Measurements from ENCODE around the gene NUPR1. TPM values are rescaled to one million over a fixed set of nuclear protein-coding genes. Genes with fewer than 3 reads are reported as not detected.

Gene NUPR1
- total RNA-seq, 1 donor from 2014 or later, result not detected

GRCh38 chr16:28526201-28527099, 12.3 kb downstream of the NUPR1 start:
- TF ChIP-seq, protein P1, sequence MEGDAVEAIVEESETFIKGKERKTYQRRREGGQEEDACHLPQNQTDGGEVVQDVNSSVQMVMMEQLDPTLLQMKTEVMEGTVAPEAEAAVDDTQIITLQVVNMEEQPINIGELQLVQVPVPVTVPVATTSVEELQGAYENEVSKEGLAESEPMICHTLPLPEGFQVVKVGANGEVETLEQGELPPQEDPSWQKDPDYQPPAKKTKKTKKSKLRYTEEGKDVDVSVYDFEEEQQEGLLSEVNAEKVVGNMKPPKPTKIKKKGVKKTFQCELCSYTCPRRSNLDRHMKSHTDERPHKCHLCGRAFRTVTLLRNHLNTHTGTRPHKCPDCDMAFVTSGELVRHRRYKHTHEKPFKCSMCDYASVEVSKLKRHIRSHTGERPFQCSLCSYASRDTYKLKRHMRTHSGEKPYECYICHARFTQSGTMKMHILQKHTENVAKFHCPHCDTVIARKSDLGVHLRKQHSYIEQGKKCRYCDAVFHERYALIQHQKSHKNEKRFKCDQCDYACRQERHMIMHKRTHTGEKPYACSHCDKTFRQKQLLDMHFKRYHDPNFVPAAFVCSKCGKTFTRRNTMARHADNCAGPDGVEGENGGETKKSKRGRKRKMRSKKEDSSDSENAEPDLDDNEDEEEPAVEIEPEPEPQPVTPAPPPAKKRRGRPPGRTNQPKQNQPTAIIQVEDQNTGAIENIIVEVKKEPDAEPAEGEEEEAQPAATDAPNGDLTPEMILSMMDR (IDR thresholded peaks at IDR 0.05; ENCODE audit: partially characterized antibody, unreplicated experiment), result no peak
- H3K4me1 Mint-ChIP-seq (ENCODE audit: low read depth, unreplicated experiment), result no peaks in the 10 kb centered on the region

GRCh38 chr16:28524681-28525171, 14.0 kb downstream of the NUPR1 start:
- Mint-ChIP-seq H3K27me3 (ENCODE audit: unreplicated experiment) (no peaks in the 10 kb centered on the region), H3K9me3 (ENCODE audit: unreplicated experiment) (no peaks in the 10 kb centered on the region), H3K36me3 (ENCODE audit: unreplicated experiment) (no peaks in the 10 kb centered on the region), H3K4me3 (ENCODE audit: unreplicated experiment) (no peak overlapping the region), H3K4me1 (ENCODE audit: low read depth, unreplicated experiment) (no peaks in the 10 kb centered on the region), H3K27ac (ENCODE audit: unreplicated experiment) (no peak overlapping the region)
- TF ChIP-seq, protein P1 (IDR thresholded peaks at IDR 0.05; ENCODE audit: partially characterized antibody, unreplicated experiment), result no peak
- no peak for DNase-seq

More at GRCh38 chr16:28526201-28527099, 12.3 kb downstream of the NUPR1 start:
- Mint-ChIP-seq H3K27me3 (ENCODE audit: unreplicated experiment) (no peaks in the 10 kb centered on the region), H3K4me3 (ENCODE audit: unreplicated experiment) (no peak overlapping the region), H3K9me3 (ENCODE audit: unreplicated experiment) (no peaks in the 10 kb centered on the region), H3K36me3 (ENCODE audit: unreplicated experiment) (no peaks in the 10 kb centered on the region), H3K27ac (ENCODE audit: unreplicated experiment) (no peak overlapping the region)
- no peak for DNase-seq

DNA sequence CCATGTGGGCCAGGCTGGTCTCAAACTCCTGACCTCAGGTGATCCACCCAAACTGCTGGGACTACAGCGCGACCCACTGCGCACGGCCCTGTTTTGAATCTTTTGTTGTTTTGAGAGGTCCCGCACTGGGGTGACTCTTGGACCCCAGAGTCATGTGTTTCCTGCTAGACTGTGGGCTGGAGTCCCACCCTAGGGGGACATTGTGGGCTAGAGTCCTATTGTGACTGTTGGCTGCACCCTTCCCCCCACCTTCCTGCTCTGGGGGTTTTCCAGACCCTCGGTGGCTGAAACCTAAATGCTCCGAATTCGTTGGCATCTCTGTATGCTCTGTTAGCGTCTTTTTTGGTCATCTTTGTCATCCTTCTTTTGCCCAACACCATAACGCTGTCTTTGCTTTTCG, 16.0 kb downstream of the NUPR1 start:
- H3K27ac Mint-ChIP-seq (ENCODE audit: unreplicated experiment), result no peak overlapping the region
- H3K4me3 Mint-ChIP-seq (ENCODE audit: unreplicated experiment), result no peak overlapping the region
- no peak for DNase-seq
- no peaks in the 10 kb centered on the region for H3K27me3 Mint-ChIP-seq (ENCODE audit: unreplicated experiment)
- H3K9me3 Mint-ChIP-seq (ENCODE audit: unreplicated experiment), result no peaks in the 10 kb centered on the region
- no peaks in the 10 kb centered on the region for H3K4me1 Mint-ChIP-seq (ENCODE audit: low read depth, unreplicated experiment)
- TF ChIP-seq, protein P1 (IDR thresholded peaks at IDR 0.05; ENCODE audit: partially characterized antibody, unreplicated experiment), result no peak
- no peaks in the 10 kb centered on the region for H3K36me3 Mint-ChIP-seq (ENCODE audit: unreplicated experiment)

DNA sequence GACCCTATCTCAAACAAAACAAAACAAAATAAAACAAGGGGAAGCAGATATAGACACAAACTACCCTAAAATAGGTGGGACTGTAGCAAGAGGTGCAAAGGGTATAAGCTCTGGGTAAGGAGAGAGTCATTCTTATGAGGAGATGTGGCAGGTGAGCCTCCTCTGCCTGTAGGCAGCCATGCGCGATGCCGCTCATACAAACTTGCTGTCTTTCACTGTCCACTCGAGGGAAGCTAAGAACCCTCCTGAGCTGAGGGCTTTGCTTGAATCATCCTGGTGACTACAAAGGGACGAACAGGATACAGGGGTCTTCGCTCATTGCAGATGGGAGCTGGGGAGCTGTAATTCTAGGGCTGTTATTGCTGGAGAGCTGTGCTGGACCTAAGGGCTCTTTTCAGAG, 17.3 kb downstream of the NUPR1 start:
- Mint-ChIP-seq H3K9me3 (ENCODE audit: unreplicated experiment) (no peaks in the 10 kb centered on the region), H3K4me3 (ENCODE audit: unreplicated experiment) (no peak overlapping the region), H3K27me3 (ENCODE audit: unreplicated experiment) (no peaks in the 10 kb centered on the region), H3K36me3 (ENCODE audit: unreplicated experiment) (no peaks in the 10 kb centered on the region), H3K4me1 (ENCODE audit: low read depth, unreplicated experiment) (no peaks in the 10 kb centered on the region), H3K27ac (ENCODE audit: unreplicated experiment) (no peak overlapping the region)
- TF ChIP-seq, protein P1 (IDR thresholded peaks at IDR 0.05; ENCODE audit: partially characterized antibody, unreplicated experiment), result no peak
- no peak for DNase-seq

DNA sequence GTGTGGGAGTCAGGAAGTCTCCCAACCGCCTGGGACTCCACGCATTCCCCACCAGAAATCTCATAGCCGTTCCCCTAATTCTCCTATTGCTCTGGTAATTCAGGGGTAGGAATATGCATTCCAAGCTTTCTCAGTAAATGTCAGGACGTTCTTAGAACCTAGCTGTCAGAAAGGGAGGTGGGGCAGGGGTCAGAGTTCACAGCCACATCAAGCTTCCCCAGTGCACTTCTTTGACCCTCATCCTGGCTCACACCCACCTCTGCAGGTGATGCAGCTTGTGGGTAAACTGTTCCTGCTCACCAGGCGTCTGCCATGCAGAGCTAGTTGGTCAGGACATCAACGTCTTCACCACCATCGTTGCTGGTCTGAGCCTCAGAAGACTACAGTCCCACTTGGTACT, 18.1 kb downstream of the NUPR1 start:
- H3K9me3 Mint-ChIP-seq (ENCODE audit: unreplicated experiment), result no peaks in the 10 kb centered on the region
- H3K27me3 Mint-ChIP-seq (ENCODE audit: unreplicated experiment), result no peaks in the 10 kb centered on the region
- TF ChIP-seq, protein P1 (IDR thresholded peaks at IDR 0.05; ENCODE audit: partially characterized antibody, unreplicated experiment), result no peak
- no peaks in the 10 kb centered on the region for H3K36me3 Mint-ChIP-seq (ENCODE audit: unreplicated experiment)
- H3K4me3 Mint-ChIP-seq (ENCODE audit: unreplicated experiment), result no peak overlapping the region
- no peaks in the 10 kb centered on the region for H3K4me1 Mint-ChIP-seq (ENCODE audit: low read depth, unreplicated experiment)
- H3K27ac Mint-ChIP-seq (ENCODE audit: unreplicated experiment), result no peak overlapping the region
- no peak for DNase-seq

Data from glutamatergic neuron (in vitro differentiated cells).